Mesothelial cell of epicardium (in vitro differentiated cells): Measurements from ENCODE around the gene TLR5. TPM values are rescaled to one million over a fixed set of nuclear protein-coding genes. Genes with fewer than 3 reads are reported as not detected.

ENCODE experiments used
- DNase-seq, 2 experiments: peaks; one replicate each; pipeline ENCODE4 v3.0.0; 2021; ENCODE audit warnings: low spot score in 2 of 2; ENCODE audit not compliant: unreplicated experiment in 2 of 2
- H3K27ac Mint-ChIP-seq: 2 replicates; pipeline ENCODE4 v1.8.0; 2021; ENCODE audit warnings: mixed read lengths
- H3K27me3 Mint-ChIP-seq: 2 replicates; pipeline ENCODE4 v1.8.0; 2021; ENCODE audit warnings: low read depth, mixed read lengths
- H3K36me3 Mint-ChIP-seq: 2 replicates; pipeline ENCODE4 v1.8.0; 2021; ENCODE audit warnings: mixed read lengths
- H3K4me1 Mint-ChIP-seq: 2 replicates; pipeline ENCODE4 v1.8.0; 2021; ENCODE audit warnings: mixed read lengths
- H3K4me3 Mint-ChIP-seq: 2 replicates; pipeline ENCODE4 v1.8.0; 2021; ENCODE audit warnings: mild to moderate bottlenecking, moderate library complexity, mixed read lengths
- H3K9me3 Mint-ChIP-seq: 2 replicates; pipeline ENCODE4 v1.8.0; 2021; ENCODE audit warnings: mixed read lengths
- total RNA-seq: library from RNA; stranded (reverse); gene quantifications from 3 replicates; pipeline ENCODE4 v1.2.1, GENCODE V29; 2021
- TF ChIP-seq, protein P1 (sequence below): fragments of 200-600 bp; sonication (generic); IDR thresholded peaks from one replicate; pipeline ENCODE4 v1.5.0; 2021; ENCODE audit warnings: antibody characterized with exemption; ENCODE audit not compliant: unreplicated experiment

Gene TLR5
- total RNA-seq, 1 donor from 2014 or later: 2.5 TPM

DNA sequence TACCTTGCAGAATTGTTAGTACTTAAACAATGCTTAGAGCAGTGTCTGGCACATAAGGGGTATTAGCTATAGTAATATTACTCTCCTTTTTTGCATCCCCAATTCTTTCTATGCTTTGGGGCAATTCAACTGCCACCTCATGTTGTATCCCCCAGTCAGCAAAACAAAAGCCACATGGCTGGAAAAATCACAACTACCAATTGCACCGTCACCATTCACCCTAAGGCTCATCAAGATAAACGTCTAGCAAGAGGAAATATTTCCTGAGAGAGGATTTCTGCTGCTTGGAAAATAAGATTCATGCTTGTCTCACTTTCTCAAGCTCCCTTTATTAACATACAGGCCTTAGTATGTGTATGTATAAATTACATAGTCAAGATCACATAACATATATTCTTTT, 12.1 kb upstream of the TLR5 start:
- DNase-seq: no peak
- Mint-ChIP-seq H3K4me1 (no peaks in the 10 kb centered on the region), H3K36me3 (no peaks in the 10 kb centered on the region), H3K27ac (no peak overlapping the region), H3K27me3 (peaks cover 25% of the 10 kb centered on the region), H3K9me3 (peaks cover 3% of the 10 kb centered on the region), H3K4me3 (no peak overlapping the region)
- TF ChIP-seq, protein P1, sequence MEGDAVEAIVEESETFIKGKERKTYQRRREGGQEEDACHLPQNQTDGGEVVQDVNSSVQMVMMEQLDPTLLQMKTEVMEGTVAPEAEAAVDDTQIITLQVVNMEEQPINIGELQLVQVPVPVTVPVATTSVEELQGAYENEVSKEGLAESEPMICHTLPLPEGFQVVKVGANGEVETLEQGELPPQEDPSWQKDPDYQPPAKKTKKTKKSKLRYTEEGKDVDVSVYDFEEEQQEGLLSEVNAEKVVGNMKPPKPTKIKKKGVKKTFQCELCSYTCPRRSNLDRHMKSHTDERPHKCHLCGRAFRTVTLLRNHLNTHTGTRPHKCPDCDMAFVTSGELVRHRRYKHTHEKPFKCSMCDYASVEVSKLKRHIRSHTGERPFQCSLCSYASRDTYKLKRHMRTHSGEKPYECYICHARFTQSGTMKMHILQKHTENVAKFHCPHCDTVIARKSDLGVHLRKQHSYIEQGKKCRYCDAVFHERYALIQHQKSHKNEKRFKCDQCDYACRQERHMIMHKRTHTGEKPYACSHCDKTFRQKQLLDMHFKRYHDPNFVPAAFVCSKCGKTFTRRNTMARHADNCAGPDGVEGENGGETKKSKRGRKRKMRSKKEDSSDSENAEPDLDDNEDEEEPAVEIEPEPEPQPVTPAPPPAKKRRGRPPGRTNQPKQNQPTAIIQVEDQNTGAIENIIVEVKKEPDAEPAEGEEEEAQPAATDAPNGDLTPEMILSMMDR: no peak

DNA sequence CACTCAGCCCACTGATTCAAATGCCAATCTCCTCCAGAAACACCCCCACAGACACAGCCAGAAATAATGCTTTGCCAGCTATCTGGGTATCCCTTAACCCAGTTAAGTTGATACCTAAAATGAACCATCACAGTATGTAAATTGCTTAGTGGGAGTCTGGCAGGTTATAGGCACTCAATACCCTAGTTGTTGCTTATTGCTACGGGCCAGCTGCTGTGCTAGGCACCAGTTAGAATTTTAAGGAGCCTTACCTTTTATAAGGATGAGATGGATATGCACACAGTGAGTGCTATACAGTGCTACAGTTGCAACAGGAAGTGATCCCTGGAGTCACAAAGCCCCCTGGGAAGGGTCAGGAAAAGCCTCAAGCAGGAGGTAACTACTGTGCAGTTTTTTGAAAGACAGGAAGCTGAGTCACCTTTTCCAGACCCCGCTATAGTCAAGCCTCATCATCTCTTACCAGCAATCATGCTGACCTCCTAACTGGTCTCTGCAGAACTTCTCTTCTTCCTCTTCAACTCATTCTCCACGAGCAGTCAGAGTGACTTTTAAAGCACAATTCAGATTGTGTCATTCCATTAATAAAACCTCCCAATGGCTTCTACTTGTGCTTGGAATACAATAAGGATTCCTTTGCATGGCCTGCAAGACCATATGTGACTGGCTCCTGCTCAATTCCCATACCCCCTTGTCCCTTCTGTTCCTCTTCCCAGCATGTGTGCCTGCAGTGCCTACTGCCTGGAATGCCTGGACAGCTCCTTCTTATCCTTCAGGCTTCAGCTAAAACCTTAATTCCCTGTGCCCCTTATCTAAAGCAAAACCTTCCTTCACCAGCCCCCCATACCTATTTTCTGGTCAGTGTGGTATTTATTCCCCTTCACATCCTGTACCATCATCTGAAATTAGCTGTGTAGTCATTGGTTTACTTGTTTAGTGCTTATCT, 10.4 kb upstream of the TLR5 start:
- no peak for DNase-seq

DNA sequence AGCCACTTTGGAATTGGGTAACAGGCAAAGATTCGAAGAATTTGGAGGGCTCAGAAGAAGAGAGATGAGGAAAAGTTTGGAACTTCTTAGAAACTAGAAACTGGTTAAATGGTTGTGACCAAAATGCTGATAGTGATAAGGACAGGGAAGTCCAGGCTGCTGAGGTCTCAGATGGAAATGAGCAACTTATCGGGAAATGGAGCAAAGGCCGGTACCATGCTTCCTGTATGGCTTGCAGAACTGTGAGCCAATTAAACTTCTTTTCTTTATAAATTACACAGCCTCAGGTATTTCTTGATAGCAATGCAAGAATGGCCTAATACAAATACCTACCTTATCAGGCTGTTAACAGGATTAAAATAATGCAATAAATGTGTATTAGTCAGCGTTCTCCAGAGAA, 9.4 kb upstream of the TLR5 start:
- TF ChIP-seq, protein P1: no peak
- DNase-seq: no peak
- Mint-ChIP-seq H3K4me1 (no peaks in the 10 kb centered on the region), H3K9me3 (peaks cover 14% of the 10 kb centered on the region), H3K27ac (no peak overlapping the region), H3K4me3 (no peak overlapping the region), H3K36me3 (no peaks in the 10 kb centered on the region), H3K27me3 (peaks cover 11% of the 10 kb centered on the region)

More for the DNA sequence above, 10.4 kb upstream of the TLR5 start:
- Mint-ChIP-seq H3K36me3 (no peaks in the 10 kb centered on the region), H3K9me3 (peaks cover 7% of the 10 kb centered on the region), H3K27me3 (peaks cover 9% of the 10 kb centered on the region), H3K4me3 (no peak overlapping the region), H3K4me1 (no peaks in the 10 kb centered on the region), H3K27ac (no peak overlapping the region)
- TF ChIP-seq, protein P1: no peak

DNA sequence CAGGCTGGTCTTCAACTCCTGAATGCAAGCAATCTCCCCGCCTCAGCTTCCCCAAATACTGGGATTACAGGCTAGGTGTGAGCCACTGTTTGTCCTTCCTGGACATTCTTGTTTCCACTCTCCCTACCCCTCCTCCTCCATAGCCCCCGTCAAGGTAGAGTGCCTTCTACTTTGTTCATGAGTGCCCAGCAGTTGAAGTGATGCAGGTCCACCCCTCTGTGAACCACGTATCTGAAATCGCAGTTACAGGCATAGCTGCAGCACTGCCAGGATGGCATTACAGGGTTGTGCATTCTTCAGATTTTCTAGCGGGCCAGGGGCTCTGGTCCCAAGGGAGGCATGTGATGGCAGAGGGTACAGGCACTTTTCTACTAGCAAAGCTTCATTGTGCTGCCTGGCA, 7.4 kb upstream of the TLR5 start:
- Mint-ChIP-seq H3K9me3 (peaks cover 24% of the 10 kb centered on the region), H3K36me3 (no peaks in the 10 kb centered on the region), H3K4me3 (no peak overlapping the region), H3K27me3 (peaks cover 15% of the 10 kb centered on the region), H3K4me1 (no peaks in the 10 kb centered on the region), H3K27ac (no peak overlapping the region)
- TF ChIP-seq, protein P1: no peak
- DNase-seq: no peak

DNA sequence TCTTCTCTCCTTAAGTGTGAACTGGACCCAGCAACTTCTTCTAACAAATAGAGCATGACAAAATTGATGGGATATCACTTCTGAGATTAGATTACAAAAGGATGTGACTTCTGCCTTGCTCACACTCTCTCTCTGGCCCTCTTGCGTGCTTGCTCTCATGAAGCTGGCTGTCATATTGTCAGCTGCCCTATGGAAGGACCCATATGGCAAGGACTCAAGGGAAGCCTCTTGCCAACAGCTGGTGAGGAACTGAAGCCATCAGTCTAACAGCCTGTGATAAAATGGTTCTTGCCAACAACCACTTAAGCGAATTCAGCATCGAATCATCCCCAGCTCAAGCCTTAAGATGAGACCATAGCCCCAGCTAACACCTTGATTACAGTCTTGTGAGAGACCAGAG, 4.8 kb upstream of the TLR5 start:
- Mint-ChIP-seq H3K4me3 (no peak overlapping the region), H3K27me3 (peaks cover 15% of the 10 kb centered on the region), H3K9me3 (peaks cover 24% of the 10 kb centered on the region), H3K27ac (no peak overlapping the region), H3K4me1 (peaks cover 20% of the 10 kb centered on the region), H3K36me3 (no peaks in the 10 kb centered on the region)
- TF ChIP-seq, protein P1: no peak
- no peak for DNase-seq
